ENCODE results near the gene UQCR11.

UQCR11 gene

GRCh38 chr19:1563251-1563650 is 42.0 kb downstream of the UQCR11 start:
- DNase-seq, result no peak

- no peak for DNase-seq
Observed at GRCh38 chr19:1561236-1561842, 43.9 kb downstream of the UQCR11 start.

- DNase-seq, result no peak
Observed at GRCh38 chr19:1560286-1560882, 44.9 kb downstream of the UQCR11 start.

- DNase-seq, result no peak
Observed at GRCh38 chr19:1558552-1558951, 46.7 kb downstream of the UQCR11 start.

GRCh38 chr19:1556390-1557070 is 48.7 kb downstream of the UQCR11 start:
- no peak for DNase-seq

- DNase-seq, result no peak
Observed at GRCh38 chr19:1555487-1556389, 49.5 kb downstream of the UQCR11 start.

GRCh38 chr19:1554968-1555367 is 50.3 kb downstream of the UQCR11 start:
- no peak for DNase-seq

- DNase-seq, result no peak
Observed at GRCh38 chr19:1553415-1553814, 51.8 kb downstream of the UQCR11 start.

- DNase-seq, result no peak
Observed at GRCh38 chr19:1551068-1552040, 53.9 kb downstream of the UQCR11 start.

- DNase-seq, result no peak
Observed at GRCh38 chr19:1549332-1549945, 55.8 kb downstream of the UQCR11 start.

All from NCI-H69 (cell line).